ENCODE results near the gene EEIG1. TPM values are rescaled to one million over a fixed set of nuclear protein-coding genes. Genes with fewer than 3 reads are reported as not detected.

The EEIG1 gene
- total and polyA plus RNA-seq, 2 experiments from 2014 or later, result 11.2 to 22.4 TPM

GRCh38 chr9:128011071-128011817, 30.5 kb upstream of the EEIG1 start:
- DNase-seq (ENCODE audit: low spot score), result peak; percentile 44
- H3K36me3 ChIP-seq (ENCODE audit: insufficient read depth), result no peaks in the 10 kb centered on the region
- ATAC-seq, result peak; percentile 82
- H3K4me1 Mint-ChIP-seq, result peaks cover 18% of the 10 kb centered on the region
- H3K4me3 ChIP-seq, result no peak overlapping the region
- H3K79me2 ChIP-seq (replicated peaks; ENCODE audit: insufficient read depth), result no peaks in the 10 kb centered on the region
- H3K4me3 Mint-ChIP-seq, result no peak overlapping the region
- H3K9me3 Mint-ChIP-seq, result peaks cover 8% of the 10 kb centered on the region
- no peak for TF ChIP-seq ZNF331 (CRISPR knock-in tag; IDR thresholded peaks at IDR 0.05; ENCODE audit: low read depth)
- no peaks in the 10 kb centered on the region for H3K27me3 ChIP-seq (ENCODE audit: insufficient read depth)
- peaks cover 10% of the 10 kb centered on the region for H3K4me1 ChIP-seq (ENCODE audit: insufficient read depth)
- H3K36me3 Mint-ChIP-seq (ENCODE audit: low read depth), result peaks cover 8% of the 10 kb centered on the region; the same call in 2 of the 3 replicates
- H4K20me1 ChIP-seq (replicated peaks; ENCODE audit: insufficient read depth), result no peaks in the 10 kb centered on the region
- no peaks in the 10 kb centered on the region for H3K9me2 ChIP-seq (ENCODE audit: insufficient read depth)
- H3F3A ChIP-seq (replicated peaks; ENCODE audit: low read depth), result no peaks in the 10 kb centered on the region
- peak overlapping the region; percentile 87; the same call in 1 of the 2 replicates for H2AFZ ChIP-seq
- H3K27ac ChIP-seq (ENCODE audit: low read depth), result no peak overlapping the region
- no peak overlapping the region for H3K4me2 ChIP-seq
- peaks cover 5% of the 10 kb centered on the region for H3K27me3 Mint-ChIP-seq (ENCODE audit: insufficient read depth, low read depth, poor library complexity)
- no peak overlapping the region for H3K27ac Mint-ChIP-seq

GRCh38 chr9:128009639-128010038, 28.9 kb upstream of the EEIG1 start:
- Histone ChIP-seq H3K4me3 (no peak overlapping the region), H2AFZ (no peak overlapping the region), H3K4me2 (no peak overlapping the region), H3K9me2 (ENCODE audit: insufficient read depth) (no peaks in the 10 kb centered on the region), H3K27ac (ENCODE audit: low read depth) (no peak overlapping the region), H3K27me3 (ENCODE audit: insufficient read depth) (no peaks in the 10 kb centered on the region), H3K4me1 (ENCODE audit: insufficient read depth) (peaks cover 10% of the 10 kb centered on the region), H3K36me3 (ENCODE audit: insufficient read depth) (no peaks in the 10 kb centered on the region), H3F3A (replicated peaks; ENCODE audit: low read depth) (no peaks in the 10 kb centered on the region), H3K79me2 (replicated peaks; ENCODE audit: insufficient read depth) (no peaks in the 10 kb centered on the region), H4K20me1 (replicated peaks; ENCODE audit: insufficient read depth) (no peaks in the 10 kb centered on the region)
- Mint-ChIP-seq H3K27ac (no peak overlapping the region), H3K27me3 (ENCODE audit: insufficient read depth, low read depth, poor library complexity) (peaks cover 5% of the 10 kb centered on the region), H3K4me3 (no peak overlapping the region), H3K4me1 (peaks cover 19% of the 10 kb centered on the region), H3K36me3 (ENCODE audit: low read depth) (peaks cover 8% of the 10 kb centered on the region; the same call in 2 of the 3 replicates), H3K9me3 (peaks cover 8% of the 10 kb centered on the region)
- DNase-seq (ENCODE audit: low spot score) (no peak), ATAC-seq (no peak)
- TF ChIP-seq CTCF (conservative IDR thresholded peaks at IDR 0.05; ENCODE audit: low read depth in 2 of 2) (no peak), ZNF114 (CRISPR knock-in tag; IDR thresholded peaks at IDR 0.05) (no peak), ZNF462 (CRISPR knock-in tag; IDR thresholded peaks at IDR 0.05) (no peak), ETS1 (IDR thresholded peaks at IDR 0.05) (no peak), JUNB (IDR thresholded peaks at IDR 0.05; ENCODE audit: unreplicated experiment) (no peak), POLR2AphosphoS5 (IDR thresholded peaks at IDR 0.05; ENCODE audit: low read depth) (no peak), EZH2phosphoT487 (IDR thresholded peaks at IDR 0.05; ENCODE audit: unreplicated experiment) (no peak), CREB1 (CRISPR knock-in tag; IDR thresholded peaks at IDR 0.05; ENCODE audit: low read depth) (no peak), NANOG (IDR thresholded peaks at IDR 0.05; ENCODE audit: borderline replicate concordance) (no peak), STAT1 (IDR thresholded peaks at IDR 0.05; ENCODE audit: unreplicated experiment) (no peak)
